Activated gamma-delta T cell treated with Interleukin-2 at 50 U/mL for 16 hours (primary cell): ENCODE results near the gene SLC9A9.
A peak's percentile ranks its signal among the peaks of the same experiment; 100 is the strongest.
"Not testable (repeated sequence)": the region's sequence is repeated elsewhere in the genome, so short reads cannot be mapped to it uniquely, and the experiment has no call there.

Experiments used
- DNase-seq: peaks from one replicate; pipeline ENCODE4 v3.0.0-alpha.2; 2020

SLC9A9 gene

GRCh38 chr3:143847787-143848631 is at the start of gene SLC9A9:
TSS of gene SLC9A9 (minus strand) at chr3:143848468. CDS start at chr3:143848322, 146 bp downstream.
- peak; percentile 10 for DNase-seq

GRCh38 chr3:143897576-143898295 is 49.5 kb upstream of the SLC9A9 start:
- DNase-seq: no peak

- no peak for DNase-seq
These were observed 48.2 kb upstream of the SLC9A9 start for GRCh38 chr3:143896486-143896885.

GRCh38 chr3:143895805-143896204 is 47.5 kb upstream of the SLC9A9 start:
- no peak for DNase-seq

- no peak for DNase-seq
These were observed 40.6 kb upstream of the SLC9A9 start for GRCh38 chr3:143888846-143889245.

- DNase-seq: no peak
These were observed 39.9 kb upstream of the SLC9A9 start for GRCh38 chr3:143888166-143888565.

- DNase-seq: peak; percentile 9
These were observed 37.6 kb upstream of the SLC9A9 start for GRCh38 chr3:143885780-143886427.

- no peak for DNase-seq
These were observed 36.6 kb upstream of the SLC9A9 start for GRCh38 chr3:143884861-143885260.

- no peak for DNase-seq
These were observed 34.9 kb upstream of the SLC9A9 start for GRCh38 chr3:143883151-143883550.

GRCh38 chr3:143881095-143881494 is 32.8 kb upstream of the SLC9A9 start:
- DNase-seq: no peak

GRCh38 chr3:143875546-143875945 is 27.3 kb upstream of the SLC9A9 start:
- DNase-seq: no peak

GRCh38 chr3:143873553-143873952 is 25.3 kb upstream of the SLC9A9 start:
- DNase-seq: not testable (repeated sequence)

- DNase-seq: no peak
These were observed 17.0 kb upstream of the SLC9A9 start for GRCh38 chr3:143865302-143865701.

GRCh38 chr3:143859465-143860203 is 11.4 kb upstream of the SLC9A9 start:
- no peak for DNase-seq

GRCh38 chr3:143856252-143856970 is 8.1 kb upstream of the SLC9A9 start:
- no peak for DNase-seq

GRCh38 chr3:143855183-143855582 is 6.9 kb upstream of the SLC9A9 start:
- no peak for DNase-seq

GRCh38 chr3:143851331-143852017 is 3.2 kb upstream of the SLC9A9 start:
- no peak for DNase-seq

GRCh38 chr3:143850877-143851276 is 2.6 kb upstream of the SLC9A9 start:
- DNase-seq: no peak

- DNase-seq: no peak
These were observed 1.7 kb upstream of the SLC9A9 start for GRCh38 chr3:143849854-143850549.

GRCh38 chr3:143848704-143849103 is 436 bp upstream of the SLC9A9 start:
- no peak for DNase-seq

GRCh38 chr3:143843587-143843986 is 4.7 kb downstream of the SLC9A9 start:
- DNase-seq: no peak
